Measurements from ENCODE around the gene SLC4A2. TPM values are rescaled to one million over a fixed set of nuclear protein-coding genes. Genes with fewer than 3 reads are reported as not detected.

SLC4A2 gene
- total RNA-seq, 3 donors from 2014 or later (not counting 1 experiment from before 2014, with no cell fraction given), result 60.4 to 87.3 (median 66.1) TPM

GRCh38 chr7:151048911-151049463 lies 10.4 kb upstream of the SLC4A2 start:
- ATAC-seq, result no peak
- H3K9me3 Mint-ChIP-seq, result no peaks in the 10 kb centered on the region

GRCh38 chr7:151051108-151051507 lies 8.3 kb upstream of the SLC4A2 start:
- Histone ChIP-seq H3K27ac (ENCODE audit: low read length) (no peak overlapping the region), H3K4me3 (ENCODE audit: low read length) (no peak overlapping the region), H3K9me3 (ENCODE audit: control insufficient read depth, insufficient read depth, low read length) (no peaks in the 10 kb centered on the region), H3K36me3 (ENCODE audit: control insufficient read depth, insufficient read depth, low read length) (no peaks in the 10 kb centered on the region), H3K27me3 (ENCODE audit: control insufficient read depth, insufficient read depth, low read length) (no peaks in the 10 kb centered on the region), H3K4me1 (ENCODE audit: control insufficient read depth, insufficient read depth, low read length) (peaks cover 4% of the 10 kb centered on the region)
- ATAC-seq, result peak; percentile 57 to 89 (median 83)
- H3K4me3 Mint-ChIP-seq, result no peak overlapping the region
- no peak for TF ChIP-seq CTCF (IDR thresholded peaks at IDR 0.05)
- H3K4me1 Mint-ChIP-seq, result peaks cover 0 to 10% of the 10 kb centered on the region in 2 donors
- WGBS (ENCODE audit: insufficient coverage), result 2% methylated on average over 50 of the region's 50 CpGs
- H3K9me3 Mint-ChIP-seq, result no peaks in the 10 kb centered on the region
- intact Hi-C loops (cut with micrococcal nuclease), result no loop called here
- no peak overlapping the region for H3K27ac Mint-ChIP-seq
- H3K36me3 Mint-ChIP-seq, result no peaks in the 10 kb centered on the region
- H3K27me3 Mint-ChIP-seq (ENCODE audit: low read depth in 2 of 2), result peaks cover 0 to 9% of the 10 kb centered on the region in 2 donors
- peak; percentile 32 to 84 for DNase-seq

More at GRCh38 chr7:151048911-151049463, 10.4 kb upstream of the SLC4A2 start:
- H3K4me3 Mint-ChIP-seq, result no peak overlapping the region
- H3K4me1 ChIP-seq (ENCODE audit: control insufficient read depth, insufficient read depth, low read length), result peaks cover 4% of the 10 kb centered on the region
- intact Hi-C loops (cut with micrococcal nuclease), result no loop called here
- no peak for DNase-seq
- no peak overlapping the region for H3K27ac Mint-ChIP-seq
- peaks cover 0 to 10% of the 10 kb centered on the region in 2 donors for H3K4me1 Mint-ChIP-seq
- H3K9me3 ChIP-seq (ENCODE audit: control insufficient read depth, insufficient read depth, low read length), result no peaks in the 10 kb centered on the region
- H3K27me3 Mint-ChIP-seq (ENCODE audit: low read depth in 2 of 2), result peaks cover 0 to 9% of the 10 kb centered on the region in 2 donors
- no peak for TF ChIP-seq CTCF (IDR thresholded peaks at IDR 0.05)
- no peaks in the 10 kb centered on the region for H3K36me3 Mint-ChIP-seq
- H3K36me3 ChIP-seq (ENCODE audit: control insufficient read depth, insufficient read depth, low read length), result peaks cover 6% of the 10 kb centered on the region
- no peaks in the 10 kb centered on the region for H3K27me3 ChIP-seq (ENCODE audit: control insufficient read depth, insufficient read depth, low read length)
- no peak overlapping the region for H3K27ac ChIP-seq (ENCODE audit: low read length)
- 94% methylated on average over 38 of the region's 38 CpGs for WGBS (ENCODE audit: insufficient coverage)
- H3K4me3 ChIP-seq (ENCODE audit: low read length), result no peak overlapping the region

GRCh38 chr7:151053096-151053495 lies 6.3 kb upstream of the SLC4A2 start:
- no peak for DNase-seq
- H3K4me1 ChIP-seq (ENCODE audit: control insufficient read depth, insufficient read depth, low read length), result peaks cover 15% of the 10 kb centered on the region
- H3K27me3 ChIP-seq (ENCODE audit: control insufficient read depth, insufficient read depth, low read length), result no peaks in the 10 kb centered on the region
- peaks cover 9 to 25% of the 10 kb centered on the region in 2 donors for H3K4me1 Mint-ChIP-seq
- no peak overlapping the region for H3K4me3 Mint-ChIP-seq
- H3K27ac ChIP-seq (ENCODE audit: low read length), result no peak overlapping the region
- H3K9me3 Mint-ChIP-seq, result no peaks in the 10 kb centered on the region
- no peaks in the 10 kb centered on the region for H3K36me3 Mint-ChIP-seq
- H3K9me3 ChIP-seq (ENCODE audit: control insufficient read depth, insufficient read depth, low read length), result no peaks in the 10 kb centered on the region
- no peak for ATAC-seq
- no peak overlapping the region for H3K27ac Mint-ChIP-seq
- intact Hi-C loops (cut with micrococcal nuclease), result no loop called here
- H3K27me3 Mint-ChIP-seq (ENCODE audit: low read depth in 2 of 2), result peaks cover 0 to 9% of the 10 kb centered on the region in 2 donors
- no peak for TF ChIP-seq CTCF (IDR thresholded peaks at IDR 0.05)
- no peak overlapping the region for H3K4me3 ChIP-seq (ENCODE audit: low read length)
- H3K36me3 ChIP-seq (ENCODE audit: control insufficient read depth, insufficient read depth, low read length), result no peaks in the 10 kb centered on the region
- 83% methylated on average over 1 of the region's 4 CpGs for WGBS (ENCODE audit: insufficient coverage)

GRCh38 chr7:151053751-151054150 lies 5.6 kb upstream of the SLC4A2 start:
- DNase-seq, result no peak
- TF ChIP-seq CTCF (IDR thresholded peaks at IDR 0.05), result no peak
- peaks cover 0 to 9% of the 10 kb centered on the region in 2 donors for H3K27me3 Mint-ChIP-seq (ENCODE audit: low read depth in 2 of 2)
- H3K27ac Mint-ChIP-seq, result no peak overlapping the region
- no peaks in the 10 kb centered on the region for H3K9me3 ChIP-seq (ENCODE audit: control insufficient read depth, insufficient read depth, low read length)
- no peaks in the 10 kb centered on the region for H3K27me3 ChIP-seq (ENCODE audit: control insufficient read depth, insufficient read depth, low read length)
- intact Hi-C loops (cut with micrococcal nuclease), result no loop called here
- WGBS (ENCODE audit: insufficient coverage), result 89% methylated on average over 8 of the region's 8 CpGs
- no peak overlapping the region for H3K4me3 Mint-ChIP-seq
- H3K36me3 ChIP-seq (ENCODE audit: control insufficient read depth, insufficient read depth, low read length), result no peaks in the 10 kb centered on the region
- ATAC-seq, result no peak
- no peaks in the 10 kb centered on the region for H3K9me3 Mint-ChIP-seq
- no peaks in the 10 kb centered on the region for H3K36me3 Mint-ChIP-seq
- no peak overlapping the region for H3K27ac ChIP-seq (ENCODE audit: low read length)
- H3K4me3 ChIP-seq (ENCODE audit: low read length), result no peak overlapping the region
- H3K4me1 ChIP-seq (ENCODE audit: control insufficient read depth, insufficient read depth, low read length), result peaks cover 21% of the 10 kb centered on the region
- peaks cover 14 to 25% of the 10 kb centered on the region in 2 donors for H3K4me1 Mint-ChIP-seq
